Mucosa of stomach (tissue), 1 donor: ENCODE data around the gene TRIP13.
"Not testable (repeated sequence)": the region's sequence is repeated elsewhere in the genome, so short reads cannot be mapped to it uniquely, and the experiment has no call there.

Source experiments
- H3K27me3 ChIP-seq: one replicate; pipeline ENCODE4 v1.7.0; 2013; ENCODE audit warnings: mild to moderate bottlenecking, low read length; ENCODE audit not compliant: control insufficient read depth, insufficient read depth
- H3K36me3 ChIP-seq: one replicate; pipeline ENCODE4 v1.7.0; 2013; ENCODE audit warnings: low read length; ENCODE audit not compliant: control insufficient read depth, insufficient read depth
- H3K4me1 ChIP-seq: one replicate; pipeline ENCODE4 v1.7.0; 2013; ENCODE audit warnings: mild to moderate bottlenecking, low read length; ENCODE audit not compliant: control insufficient read depth, insufficient read depth
- H3K4me3 ChIP-seq: one replicate; pipeline ENCODE4 v1.7.0; 2013; ENCODE audit warnings: low read length
- H3K9ac ChIP-seq: one replicate; pipeline ENCODE4 v1.7.0; 2013; ENCODE audit warnings: mild to moderate bottlenecking, low read length, moderate library complexity
- H3K9me3 ChIP-seq: one replicate; pipeline ENCODE4 v1.7.0; 2013; ENCODE audit warnings: mild to moderate bottlenecking, low read length, moderate library complexity; ENCODE audit not compliant: control insufficient read depth
- donor health status: Pancreatic carcinoma.

Gene TRIP13

DNA sequence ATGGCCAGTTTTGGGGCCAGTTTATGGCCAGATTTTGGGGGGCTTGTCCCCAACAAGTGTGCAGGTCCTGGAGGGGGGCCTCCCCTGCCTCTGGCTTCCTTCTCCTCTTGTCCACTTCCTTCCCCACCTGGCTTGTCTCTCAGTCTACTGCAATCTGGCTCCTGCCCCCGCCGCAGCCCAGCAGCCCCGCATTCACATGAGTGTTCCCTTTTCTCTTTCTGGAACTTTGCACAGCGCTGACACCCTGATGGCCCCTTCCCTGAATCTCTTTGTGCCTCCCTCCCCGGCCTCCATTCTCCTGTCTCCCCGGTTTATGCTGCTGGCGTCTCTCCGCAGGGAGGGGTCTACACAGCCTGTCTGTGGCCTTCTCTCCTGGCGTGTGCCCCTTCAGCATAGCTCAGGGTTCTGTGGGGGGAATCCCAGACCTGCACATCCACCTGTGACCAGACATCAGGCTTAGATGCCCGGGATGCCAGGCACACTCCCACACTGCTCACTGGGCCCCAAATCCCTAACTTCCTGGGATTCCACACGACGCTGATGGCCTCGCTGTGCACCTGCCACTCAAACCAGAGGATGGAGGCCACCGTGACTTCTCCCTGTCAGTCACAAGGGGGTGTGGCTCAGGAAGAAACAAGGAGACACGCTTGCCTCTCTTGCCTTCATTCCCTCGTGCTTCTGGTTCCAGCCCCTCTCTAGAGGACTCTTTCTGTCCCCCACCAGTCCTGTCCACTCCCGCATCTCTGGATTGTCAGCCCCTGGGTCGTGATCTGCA is 17.5 kb downstream of the TRIP13 start:
- Histone ChIP-seq H3K36me3 (no peaks in the 10 kb centered on the region), H3K27me3 (no peaks in the 10 kb centered on the region), H3K9ac (no peak overlapping the region), H3K4me1 (no peaks in the 10 kb centered on the region), H3K9me3 (no peaks in the 10 kb centered on the region), H3K4me3 (no peak overlapping the region)

DNA sequence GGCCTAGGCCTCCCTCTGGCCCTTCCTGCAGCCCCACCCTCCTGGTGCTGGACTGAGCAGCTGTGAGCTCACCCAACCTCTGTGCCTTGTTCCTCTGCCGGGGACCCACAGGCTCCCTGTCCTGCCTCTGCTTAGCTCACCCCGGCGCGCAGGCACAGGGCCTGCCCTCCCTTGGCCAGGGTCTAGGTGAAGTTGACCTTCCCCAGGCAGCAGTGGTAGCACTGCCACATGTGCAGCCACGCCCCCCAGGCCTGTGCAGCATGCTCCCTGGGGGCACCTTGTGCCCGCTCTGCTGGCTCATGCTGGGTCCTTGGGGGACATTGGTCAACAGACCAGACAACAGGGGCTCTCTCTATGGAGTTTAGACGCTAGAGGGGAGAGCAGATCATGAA is 18.1 kb downstream of the TRIP13 start:
- Histone ChIP-seq H3K9me3 (no peaks in the 10 kb centered on the region), H3K4me3 (no peak overlapping the region), H3K36me3 (no peaks in the 10 kb centered on the region), H3K4me1 (no peaks in the 10 kb centered on the region), H3K9ac (no peak overlapping the region), H3K27me3 (no peaks in the 10 kb centered on the region)

DNA sequence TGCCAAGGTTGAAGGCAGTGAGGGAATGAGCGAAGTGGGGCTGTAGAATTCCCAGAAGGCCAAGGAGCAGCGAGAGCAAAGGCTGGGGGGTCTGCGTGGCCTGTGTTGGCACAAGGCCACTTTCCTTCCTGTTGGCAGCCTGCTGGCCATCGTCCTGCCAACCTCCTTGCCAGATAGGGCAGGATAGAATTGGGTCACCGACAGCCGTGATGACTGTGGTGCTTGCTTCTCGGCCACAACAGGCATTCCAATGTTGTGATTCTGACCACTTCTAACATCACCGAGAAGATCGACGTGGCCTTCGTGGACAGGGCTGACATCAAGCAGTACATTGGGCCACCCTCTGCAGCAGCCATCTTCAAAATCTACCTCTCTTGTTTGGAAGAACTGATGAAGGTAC is 18.9 kb downstream of the TRIP13 start:
- H3K9ac ChIP-seq = no peak overlapping the region
- no peaks in the 10 kb centered on the region for H3K36me3 ChIP-seq
- H3K4me3 ChIP-seq = no peak overlapping the region
- no peaks in the 10 kb centered on the region for H3K27me3 ChIP-seq
- H3K4me1 ChIP-seq = no peaks in the 10 kb centered on the region
- H3K9me3 ChIP-seq = no peaks in the 10 kb centered on the region

DNA sequence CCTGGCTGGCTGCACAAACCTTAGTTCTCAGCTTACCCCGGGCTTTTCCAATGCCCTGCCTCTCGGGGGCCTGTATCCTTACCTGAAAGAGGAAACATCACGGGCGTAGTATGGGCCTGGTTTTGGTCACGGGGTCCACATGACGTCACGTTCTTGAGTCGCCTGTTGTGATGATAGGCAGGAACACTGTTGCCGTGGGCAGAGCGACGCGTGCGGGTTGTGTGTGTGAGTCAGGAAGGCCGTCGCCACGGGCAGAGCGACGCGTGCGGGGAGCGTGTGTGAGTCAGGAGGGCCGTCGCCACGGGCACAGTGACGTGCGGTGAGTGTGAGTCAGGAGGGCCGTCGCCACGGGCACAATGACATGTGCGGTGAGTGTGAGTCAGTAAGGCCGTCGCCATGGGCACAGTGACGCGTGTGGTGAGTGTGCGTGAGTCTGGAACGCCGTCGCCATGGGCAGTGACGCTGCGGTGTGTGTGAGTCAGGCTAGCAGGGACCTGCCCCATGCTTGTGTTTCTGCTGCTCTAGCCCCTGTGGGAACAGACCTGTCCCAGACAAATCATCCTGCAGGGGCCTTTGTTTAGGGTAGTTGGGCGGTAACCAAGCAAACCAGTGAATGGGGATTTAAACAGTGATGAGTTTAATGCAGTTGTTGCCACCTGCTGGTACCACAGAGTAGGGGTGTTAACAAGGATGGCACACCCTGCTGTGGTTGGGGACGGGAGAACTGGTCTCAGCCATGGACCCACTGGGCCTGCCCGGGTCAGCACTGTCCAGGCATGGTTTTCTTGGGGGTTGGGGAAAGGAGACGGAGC is 19.8 kb downstream of the TRIP13 start:
- H3K9me3 ChIP-seq = no peaks in the 10 kb centered on the region
- H3K9ac ChIP-seq = no peak overlapping the region
- no peaks in the 10 kb centered on the region for H3K36me3 ChIP-seq
- H3K4me3 ChIP-seq = no peak overlapping the region
- no peaks in the 10 kb centered on the region for H3K27me3 ChIP-seq
- no peaks in the 10 kb centered on the region for H3K4me1 ChIP-seq

DNA sequence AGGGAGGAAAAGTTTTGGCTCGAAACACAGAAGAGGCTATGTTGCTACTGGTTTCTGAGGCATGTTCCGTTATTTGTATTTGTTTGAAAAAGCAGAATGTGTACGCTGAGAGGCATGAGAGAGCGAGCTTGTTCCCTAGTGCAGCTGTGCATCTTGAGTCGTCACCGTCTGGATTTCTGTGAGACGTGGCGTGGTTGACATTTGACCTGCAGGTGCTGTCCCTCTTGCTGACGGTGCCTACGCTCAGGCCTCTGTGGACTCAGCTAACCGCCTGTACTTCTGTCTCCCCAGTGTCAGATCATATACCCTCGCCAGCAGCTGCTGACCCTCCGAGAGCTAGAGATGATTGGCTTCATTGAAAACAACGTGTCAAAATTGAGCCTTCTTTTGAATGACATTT is 21.5 kb downstream of the TRIP13 start:
- Histone ChIP-seq H3K36me3 (no peaks in the 10 kb centered on the region), H3K9me3 (no peaks in the 10 kb centered on the region), H3K4me3 (no peak overlapping the region), H3K4me1 (no peaks in the 10 kb centered on the region), H3K27me3 (no peaks in the 10 kb centered on the region), H3K9ac (no peak overlapping the region)

DNA sequence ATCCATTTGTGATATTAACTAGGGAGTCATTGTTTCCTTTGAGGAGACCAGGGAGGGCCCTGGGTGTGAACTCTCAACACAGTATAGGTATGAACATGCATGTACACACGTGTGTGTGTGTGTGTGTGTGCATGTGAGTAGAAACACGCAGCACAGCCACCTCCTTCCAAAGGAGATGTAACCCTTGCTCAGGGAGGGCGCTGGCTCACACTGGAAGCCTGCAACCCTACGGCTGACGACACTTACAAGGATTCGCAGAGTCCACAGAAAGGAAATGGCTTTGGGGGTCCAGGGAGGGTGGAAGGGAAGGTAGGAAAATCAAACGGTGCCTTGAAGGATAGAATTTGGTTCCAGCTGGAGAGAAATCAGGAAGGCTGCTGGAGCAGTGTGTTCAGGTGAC is 21.9 kb downstream of the TRIP13 start:
- H3K4me3 ChIP-seq = no peak overlapping the region
- H3K36me3 ChIP-seq = no peaks in the 10 kb centered on the region
- H3K9ac ChIP-seq = no peak overlapping the region
- H3K4me1 ChIP-seq = no peaks in the 10 kb centered on the region
- no peaks in the 10 kb centered on the region for H3K9me3 ChIP-seq
- no peaks in the 10 kb centered on the region for H3K27me3 ChIP-seq

DNA sequence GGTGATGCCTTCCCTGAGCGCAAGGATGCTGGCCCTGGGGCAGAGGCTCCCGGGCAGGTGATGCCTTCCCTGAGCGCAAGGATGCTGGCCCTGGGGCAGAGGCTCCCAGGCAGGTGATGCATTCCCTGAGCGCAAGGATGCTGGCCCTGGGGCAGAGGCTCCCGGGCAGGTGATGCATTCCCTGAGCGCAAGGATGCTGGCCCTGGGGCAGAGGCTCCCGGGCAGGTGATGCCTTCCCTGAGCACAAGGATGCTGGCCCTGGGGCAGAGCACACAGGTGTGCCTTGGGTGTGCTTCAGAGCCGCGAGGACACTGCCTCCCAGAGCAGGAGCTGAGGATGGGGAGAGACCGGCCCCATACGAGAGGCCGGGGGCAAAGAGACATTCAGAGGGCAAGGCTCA is 22.7 kb downstream of the TRIP13 start:
- H3K4me3 ChIP-seq, H3K9ac ChIP-seq, H3K9me3 ChIP-seq, H3K27me3 ChIP-seq, H3K4me1 ChIP-seq, H3K36me3 ChIP-seq: not testable (repeated sequence)

DNA sequence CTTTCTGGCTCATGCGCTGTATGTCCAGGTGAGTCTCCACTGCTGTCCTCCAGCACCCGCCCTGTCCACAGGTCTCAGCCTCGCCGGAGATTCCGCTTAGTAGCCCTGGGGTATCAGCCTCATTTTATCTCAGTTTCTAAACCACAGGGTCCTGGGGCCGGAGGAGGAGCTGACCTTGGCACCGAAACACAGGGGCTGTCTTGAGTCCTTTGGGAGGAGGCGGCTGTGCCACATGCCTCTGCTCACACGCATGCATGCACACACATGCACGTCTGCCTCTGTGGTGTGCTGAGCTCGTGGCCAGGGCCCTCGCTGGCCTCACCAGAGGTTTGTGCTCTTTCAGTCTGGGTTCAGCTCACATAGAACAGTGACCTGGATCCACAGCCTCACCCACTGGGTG is 23.3 kb downstream of the TRIP13 start:
- H3K4me3 ChIP-seq = no peak overlapping the region
- H3K9me3 ChIP-seq = no peaks in the 10 kb centered on the region
- H3K36me3 ChIP-seq = no peaks in the 10 kb centered on the region
- no peak overlapping the region for H3K9ac ChIP-seq
- H3K27me3 ChIP-seq = no peaks in the 10 kb centered on the region
- no peaks in the 10 kb centered on the region for H3K4me1 ChIP-seq

DNA sequence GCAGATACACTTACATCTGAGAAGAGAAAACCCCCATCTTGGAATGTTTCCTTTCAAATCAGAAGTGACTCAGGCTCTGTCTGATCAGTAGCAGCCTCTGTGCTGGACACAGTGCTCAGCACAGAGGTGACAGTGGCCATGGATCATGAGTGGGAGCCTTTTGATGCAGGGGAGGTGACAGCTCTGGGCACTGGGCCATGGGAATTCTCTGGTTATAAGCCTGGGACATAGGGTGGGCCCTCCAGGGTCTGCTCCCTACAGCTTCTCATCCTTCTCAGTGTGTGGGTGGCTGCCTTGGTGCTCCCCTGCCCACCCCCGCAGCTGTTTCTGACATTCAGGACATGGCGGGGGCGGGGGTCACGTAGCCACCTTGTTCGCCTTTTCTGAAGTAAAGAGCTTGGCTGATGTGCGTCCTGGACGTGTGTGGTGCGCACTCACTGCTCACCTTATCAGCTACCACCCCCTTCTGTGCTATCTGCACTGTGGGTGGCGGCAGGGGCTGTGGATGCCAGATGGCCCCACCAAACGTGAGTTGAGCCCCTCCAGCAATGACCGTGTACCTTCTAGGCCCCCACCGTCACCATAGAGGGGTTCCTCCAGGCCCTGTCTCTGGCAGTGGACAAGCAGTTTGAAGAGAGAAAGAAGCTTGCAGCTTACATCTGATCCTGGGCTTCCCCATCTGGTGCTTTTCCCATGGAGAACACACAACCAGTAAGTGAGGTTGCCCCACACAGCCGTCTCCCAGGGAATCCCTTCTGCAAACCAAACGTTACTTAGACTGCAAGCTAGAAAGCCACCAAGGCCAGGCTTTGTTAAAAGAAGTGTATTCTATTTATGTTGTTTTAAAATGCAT is 24.0 kb downstream of the TRIP13 start:
- no peaks in the 10 kb centered on the region for H3K36me3 ChIP-seq
- no peaks in the 10 kb centered on the region for H3K9me3 ChIP-seq
- no peaks in the 10 kb centered on the region for H3K27me3 ChIP-seq
- H3K4me1 ChIP-seq = no peaks in the 10 kb centered on the region
- no peak overlapping the region for H3K9ac ChIP-seq
- no peak overlapping the region for H3K4me3 ChIP-seq

DNA sequence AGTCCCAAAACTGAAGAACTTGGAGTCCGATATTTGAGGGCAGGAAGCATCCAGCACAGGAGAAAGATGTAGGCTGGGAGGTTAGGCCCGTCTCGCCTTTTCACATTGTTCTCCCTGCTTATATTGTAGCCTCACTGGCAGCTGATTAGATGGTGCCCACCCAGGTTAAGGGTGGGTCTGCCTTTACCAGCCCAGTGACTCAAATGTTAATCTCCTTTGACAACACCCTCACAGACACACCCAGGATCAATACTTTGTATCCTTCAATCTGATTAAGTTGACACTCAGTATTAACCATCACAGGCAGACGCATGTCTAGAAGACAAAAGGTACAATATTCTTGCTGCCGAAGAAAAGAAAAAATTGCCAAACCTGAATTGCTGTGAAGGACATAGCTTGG is 26.0 kb downstream of the TRIP13 start:
- H3K9ac ChIP-seq, H3K9me3 ChIP-seq, H3K27me3 ChIP-seq, H3K4me3 ChIP-seq, H3K4me1 ChIP-seq, H3K36me3 ChIP-seq: not testable (repeated sequence)

DNA sequence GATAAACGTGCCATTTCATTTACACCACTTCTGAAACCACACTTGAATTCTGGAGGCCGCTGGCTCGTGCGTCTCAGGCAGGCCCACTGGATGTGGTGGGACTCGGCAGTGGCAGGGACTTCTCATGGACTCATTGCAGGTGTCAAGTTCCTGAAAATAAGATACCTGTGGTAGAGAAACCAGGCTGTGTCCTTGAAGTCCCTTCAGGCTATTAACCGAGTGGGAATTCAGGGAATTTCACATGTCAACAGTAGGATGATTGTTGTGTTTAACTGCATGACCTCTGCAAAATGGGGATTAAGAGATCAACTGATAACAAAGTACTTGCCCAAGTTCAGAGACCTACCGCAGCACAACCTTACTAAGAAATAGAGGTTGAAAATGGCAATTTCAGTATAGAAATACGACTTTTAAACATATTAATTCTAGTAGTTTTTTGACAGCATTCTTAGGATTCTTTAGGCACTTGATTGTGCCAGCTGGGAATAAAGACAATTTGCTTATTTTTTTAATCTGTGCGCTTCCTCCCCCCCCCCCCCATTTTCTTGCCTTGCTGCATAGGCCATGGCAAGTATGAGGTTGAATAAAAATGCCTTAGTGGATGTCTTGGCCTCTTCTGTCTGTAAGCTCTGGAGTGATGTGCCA is 26.8 kb downstream of the TRIP13 start:
- Histone ChIP-seq H3K4me3 (no peak overlapping the region), H3K4me1 (no peaks in the 10 kb centered on the region), H3K9me3 (no peaks in the 10 kb centered on the region), H3K36me3 (no peaks in the 10 kb centered on the region), H3K27me3 (no peaks in the 10 kb centered on the region), H3K9ac (no peak overlapping the region)
